GM12872 (cell line): ENCODE measurements around the gene FKBP3.

Source experiments
- TF ChIP-seq, protein P1 (sequence below): IDR thresholded peaks from 3 replicates; pipeline ENCODE4 v1.5.1; 2011; ENCODE audit warnings: low read depth, mild to moderate bottlenecking, low read length, moderate library complexity; ENCODE audit not compliant: insufficient read depth

The FKBP3 gene

GRCh38 chr14:45149602-45150001 lies 15.3 kb upstream of the FKBP3 start:
- TF ChIP-seq, protein P1, sequence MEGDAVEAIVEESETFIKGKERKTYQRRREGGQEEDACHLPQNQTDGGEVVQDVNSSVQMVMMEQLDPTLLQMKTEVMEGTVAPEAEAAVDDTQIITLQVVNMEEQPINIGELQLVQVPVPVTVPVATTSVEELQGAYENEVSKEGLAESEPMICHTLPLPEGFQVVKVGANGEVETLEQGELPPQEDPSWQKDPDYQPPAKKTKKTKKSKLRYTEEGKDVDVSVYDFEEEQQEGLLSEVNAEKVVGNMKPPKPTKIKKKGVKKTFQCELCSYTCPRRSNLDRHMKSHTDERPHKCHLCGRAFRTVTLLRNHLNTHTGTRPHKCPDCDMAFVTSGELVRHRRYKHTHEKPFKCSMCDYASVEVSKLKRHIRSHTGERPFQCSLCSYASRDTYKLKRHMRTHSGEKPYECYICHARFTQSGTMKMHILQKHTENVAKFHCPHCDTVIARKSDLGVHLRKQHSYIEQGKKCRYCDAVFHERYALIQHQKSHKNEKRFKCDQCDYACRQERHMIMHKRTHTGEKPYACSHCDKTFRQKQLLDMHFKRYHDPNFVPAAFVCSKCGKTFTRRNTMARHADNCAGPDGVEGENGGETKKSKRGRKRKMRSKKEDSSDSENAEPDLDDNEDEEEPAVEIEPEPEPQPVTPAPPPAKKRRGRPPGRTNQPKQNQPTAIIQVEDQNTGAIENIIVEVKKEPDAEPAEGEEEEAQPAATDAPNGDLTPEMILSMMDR, result no peak

GRCh38 chr14:45145214-45145613 lies 10.9 kb upstream of the FKBP3 start:
- TF ChIP-seq, protein P1, result no peak

DNA sequence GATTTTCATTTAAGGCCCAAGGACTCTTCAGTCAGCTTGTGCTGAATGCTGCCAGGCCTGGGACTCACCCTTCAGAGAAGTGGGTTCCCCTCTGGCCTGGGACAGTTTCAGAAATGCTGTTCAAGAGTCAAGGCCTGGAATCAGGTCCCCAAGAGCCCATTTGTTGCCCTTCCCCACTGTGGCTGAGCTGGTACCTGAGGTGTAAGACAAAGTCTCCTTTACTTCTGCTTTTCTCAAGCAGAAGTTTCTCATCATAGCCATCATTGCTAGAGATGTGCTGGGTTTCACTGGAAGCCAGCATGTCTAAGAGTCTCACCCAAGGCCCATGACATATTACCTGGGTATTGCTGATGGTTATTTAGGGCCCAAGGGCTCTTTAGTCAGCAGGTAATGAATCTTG lies 10.4 kb upstream of the FKBP3 start:
- TF ChIP-seq, protein P1, result no peak

DNA sequence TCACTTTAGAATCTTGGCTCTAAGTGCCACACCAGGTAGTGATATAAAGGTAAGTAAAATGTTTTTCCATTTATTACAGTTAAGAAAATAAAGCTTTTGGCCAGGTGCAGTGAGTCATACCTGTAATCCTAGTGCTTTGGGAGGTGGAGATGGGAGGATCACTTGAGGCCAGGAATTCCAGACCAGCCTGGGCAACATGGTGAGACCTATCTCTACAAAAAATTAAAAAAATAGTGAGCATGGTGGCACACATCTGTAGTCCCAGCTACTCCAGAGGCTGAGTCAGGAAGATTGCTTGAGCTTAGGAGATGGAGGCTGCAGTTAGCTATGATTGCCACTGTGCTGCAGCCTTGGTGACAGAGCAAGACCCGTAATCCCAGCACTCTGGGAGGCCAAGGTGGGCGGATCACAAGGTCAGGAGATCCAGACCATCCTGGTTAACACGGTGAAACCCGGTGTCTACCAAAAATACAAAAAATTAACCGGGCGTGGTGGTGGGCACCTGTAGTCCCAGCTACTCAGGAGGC lies 6.4 kb upstream of the FKBP3 start:
- TF ChIP-seq, protein P1, result no peak

- TF ChIP-seq, protein P1, result no peak
These were observed 2.1 kb upstream of the FKBP3 start for GRCh38 chr14:45136399-45136798.

DNA sequence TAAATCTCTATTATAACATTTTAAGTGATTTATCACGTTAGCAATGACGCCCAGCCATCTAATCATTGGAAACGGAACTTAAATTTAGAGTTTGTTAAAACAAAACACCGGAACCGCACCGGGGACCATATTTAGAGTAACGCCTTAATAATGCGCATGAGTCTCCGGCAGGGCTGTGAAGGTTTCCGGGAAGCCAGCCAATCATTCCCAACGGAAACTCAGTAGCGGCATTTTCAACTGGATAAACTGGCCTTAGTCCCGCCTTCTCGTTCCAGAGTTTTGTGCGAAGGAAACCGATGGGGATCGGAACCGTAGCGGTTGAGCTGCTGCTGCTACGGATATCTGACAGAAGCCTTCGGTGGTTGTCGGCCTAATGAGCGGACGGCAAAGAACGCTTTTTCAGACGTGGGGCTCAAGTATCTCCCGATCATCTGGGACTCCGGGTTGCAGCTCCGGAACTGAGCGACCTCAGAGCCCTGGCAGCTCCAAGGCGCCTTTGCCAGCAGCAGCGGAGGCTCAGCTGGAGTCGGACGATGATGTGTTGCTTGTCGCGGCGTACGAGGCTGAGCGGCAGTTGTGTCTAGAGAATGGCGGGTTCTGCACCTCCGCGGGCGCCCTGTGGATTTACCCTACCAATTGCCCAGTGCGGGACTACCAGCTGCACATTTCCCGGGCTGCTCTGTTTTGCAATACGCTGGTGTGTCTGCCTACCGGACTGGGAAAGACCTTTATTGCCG lies 1.5 kb upstream of the FKBP3 start, which contains the start of gene FANCM:
FANCM (plus strand) TSS at position 272 of the 737 bp plus-strand sequence; CDS start at position 374, 102 bp downstream.
- TF ChIP-seq, protein P1, result no peak

- TF ChIP-seq, protein P1, result no peak
These were observed 875 bp upstream of the FKBP3 start for GRCh38 chr14:45135156-45135555.
